NCI-H526 treated with DMSO at 0.1 percent for 48 hours (cell line): Measurements from ENCODE around the gene ERBB4.

Experiments
- DNase-seq: peaks from one replicate; lab custom pipeline; 2025; lab: John Stamatoyannopoulos, UW

The ERBB4 gene

DNA sequence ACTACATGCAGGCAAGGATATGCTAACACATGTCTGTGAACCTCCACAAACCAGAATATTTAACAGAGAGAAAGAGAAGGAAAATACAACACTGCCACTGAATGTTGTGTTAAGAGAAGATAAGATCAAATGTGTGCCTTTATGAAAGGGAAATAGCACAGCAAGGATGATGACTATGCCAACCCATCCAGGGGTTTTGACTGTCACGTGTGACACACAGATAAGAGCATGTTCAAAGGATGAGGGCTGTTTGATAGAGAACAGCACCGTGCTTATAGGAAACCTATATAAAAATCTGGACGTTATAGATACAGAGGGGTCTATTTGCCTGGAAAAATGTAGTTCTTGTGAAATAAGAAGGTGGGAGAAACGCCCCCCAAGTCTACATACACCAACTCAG, 1070.4 kb downstream of the ERBB4 start:
- no peak for DNase-seq

DNA sequence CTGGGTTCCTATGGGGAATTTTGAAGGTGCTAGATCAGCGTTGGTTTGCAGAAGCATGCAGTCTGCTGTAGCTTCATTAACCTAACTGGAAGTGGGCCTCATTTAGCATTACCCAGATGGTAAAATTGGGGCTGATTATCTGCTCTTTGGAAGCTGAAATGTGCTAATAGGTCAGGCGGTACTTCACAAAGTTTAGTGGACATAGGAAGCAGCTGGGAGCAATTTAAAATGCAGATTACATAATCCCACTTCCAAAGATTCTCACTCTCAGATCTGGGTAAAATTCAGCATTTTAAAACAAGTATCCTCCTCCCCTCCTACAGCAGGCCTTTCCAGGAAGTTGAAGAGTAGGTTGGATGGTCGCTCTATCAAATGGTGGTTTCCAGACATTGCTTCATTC, 1075.2 kb downstream of the ERBB4 start:
- no peak for DNase-seq

DNA sequence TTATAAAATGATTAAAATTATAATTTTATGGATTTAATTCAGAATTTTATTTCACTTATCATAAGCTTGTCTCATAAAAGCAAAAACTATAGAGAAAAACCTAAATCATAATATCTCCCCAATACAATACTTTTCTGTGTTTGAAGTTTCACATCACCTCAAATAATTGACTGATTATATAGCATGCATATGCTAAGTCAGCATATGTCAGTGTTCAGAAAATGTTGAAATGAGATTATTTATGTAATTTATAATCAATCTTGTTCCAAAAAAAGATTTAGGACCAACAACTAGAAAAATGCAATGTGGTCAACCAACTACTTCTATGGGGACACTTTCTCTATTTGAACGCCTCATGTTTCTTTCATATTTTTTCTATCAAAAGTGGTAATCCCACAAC, 1079.6 kb downstream of the ERBB4 start:
- no peak for DNase-seq

DNA sequence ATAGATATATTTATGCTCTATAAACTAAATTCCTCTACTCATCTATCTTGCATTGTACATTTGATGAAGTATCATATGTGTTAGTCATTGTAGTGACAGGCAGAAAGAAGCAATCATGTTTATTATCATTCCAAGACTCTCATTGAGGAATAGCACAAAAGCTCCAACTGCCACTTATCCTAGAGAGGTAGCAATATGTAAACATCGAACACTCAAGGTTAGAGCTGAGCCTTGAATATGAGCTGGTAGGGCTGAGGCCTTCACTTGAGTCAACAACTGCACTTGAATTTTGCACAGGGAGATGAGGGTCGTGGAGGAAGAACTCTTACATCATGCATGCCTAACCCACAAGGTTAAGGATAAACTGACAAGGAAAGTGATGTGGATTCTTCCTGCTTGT, 1081.3 kb downstream of the ERBB4 start:
- DNase-seq, result no peak

DNA sequence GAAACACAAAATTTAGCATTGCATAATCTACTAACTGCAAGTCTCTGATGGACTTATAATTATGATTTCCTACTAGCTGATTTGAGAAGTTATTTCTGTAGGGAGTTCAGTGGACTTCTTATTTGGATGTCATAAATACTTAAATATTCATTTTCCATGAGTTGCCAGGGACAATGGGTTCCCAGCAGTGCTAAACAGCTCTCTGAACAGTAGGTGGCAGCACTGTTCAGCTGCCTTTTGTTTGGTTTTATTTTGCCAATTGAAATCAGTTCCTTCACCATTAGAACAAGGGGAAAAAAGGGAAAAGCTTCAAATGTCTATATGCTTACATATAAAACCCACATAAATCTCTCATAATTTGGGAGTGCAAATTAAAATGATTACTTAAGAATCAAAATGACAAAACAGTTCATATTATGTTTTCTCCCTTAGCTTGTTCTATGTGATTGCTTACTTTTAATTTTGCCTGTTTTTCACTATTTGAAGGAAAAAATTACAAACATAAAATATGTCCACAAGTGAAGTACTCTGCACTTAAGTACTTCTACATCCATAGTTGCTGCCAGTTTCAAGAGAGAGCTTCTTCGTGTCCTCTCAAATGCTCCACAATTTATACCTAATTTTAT, 1083.3 kb downstream of the ERBB4 start:
- peak; percentile 20 for DNase-seq

DNA sequence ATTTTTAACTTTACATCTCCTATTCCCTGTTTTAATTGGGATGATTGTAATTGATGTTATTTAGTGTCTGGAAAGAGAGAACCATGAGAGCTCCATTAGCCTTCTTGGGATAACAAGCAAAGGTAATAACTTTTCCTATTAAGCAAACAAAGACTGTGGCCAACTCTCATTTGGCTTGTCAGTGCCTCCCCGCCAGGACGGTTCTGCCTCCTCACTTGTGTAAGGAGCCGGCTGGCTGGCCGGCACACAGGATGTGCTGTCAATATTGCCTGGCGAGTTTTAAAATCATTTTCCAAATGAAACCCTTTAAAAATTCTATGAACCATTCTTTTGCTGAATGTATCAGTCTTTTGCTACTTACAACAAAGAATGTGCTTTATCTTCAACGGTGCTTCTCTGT, 1083.9 kb downstream of the ERBB4 start:
- DNase-seq, result no peak

DNA sequence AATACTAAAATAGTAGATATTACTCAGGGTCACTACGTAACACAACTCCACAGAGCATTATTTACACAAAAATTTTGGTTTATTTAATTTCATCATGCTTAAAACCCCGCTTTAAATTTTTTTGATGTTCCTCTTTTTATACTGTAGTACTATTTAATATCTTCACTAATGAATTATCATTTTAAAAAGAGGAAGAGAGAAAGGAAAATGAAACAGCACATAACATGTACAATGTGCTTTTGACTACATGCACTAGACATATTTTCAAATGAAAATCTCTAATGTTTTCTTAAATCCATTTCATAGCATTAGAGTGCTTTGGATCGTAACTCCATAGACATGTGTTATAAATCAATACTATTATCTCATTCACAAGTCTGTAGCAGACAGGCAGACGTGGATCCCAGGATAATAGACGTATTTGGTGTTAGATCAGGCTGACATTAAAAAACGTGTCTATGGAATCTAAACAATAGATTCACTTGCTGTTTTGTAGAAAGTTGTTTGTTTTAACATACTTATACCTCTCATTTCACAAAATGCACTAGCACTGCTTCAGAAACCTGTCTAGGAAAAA, 1085.2 kb downstream of the ERBB4 start:
- no peak for DNase-seq

DNA sequence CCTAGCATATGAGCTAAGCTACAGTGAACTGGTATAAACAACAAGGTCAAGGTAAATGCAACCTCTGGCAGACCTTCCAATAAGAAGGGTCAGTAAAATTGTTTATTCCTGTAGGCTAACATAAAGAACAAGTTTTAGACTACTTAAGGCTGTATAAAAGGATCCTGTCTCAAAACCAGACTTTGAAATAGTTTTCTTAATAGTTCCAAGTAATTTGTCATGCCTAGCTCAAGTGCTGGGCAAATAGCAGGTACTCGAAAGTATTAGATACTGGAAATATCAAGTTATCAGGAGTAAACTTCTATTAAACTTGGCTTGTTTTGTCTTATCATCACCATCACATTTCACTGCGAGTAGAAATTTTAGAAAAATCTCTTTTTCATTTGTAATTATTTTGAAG, 1087.0 kb downstream of the ERBB4 start:
- no peak for DNase-seq

DNA sequence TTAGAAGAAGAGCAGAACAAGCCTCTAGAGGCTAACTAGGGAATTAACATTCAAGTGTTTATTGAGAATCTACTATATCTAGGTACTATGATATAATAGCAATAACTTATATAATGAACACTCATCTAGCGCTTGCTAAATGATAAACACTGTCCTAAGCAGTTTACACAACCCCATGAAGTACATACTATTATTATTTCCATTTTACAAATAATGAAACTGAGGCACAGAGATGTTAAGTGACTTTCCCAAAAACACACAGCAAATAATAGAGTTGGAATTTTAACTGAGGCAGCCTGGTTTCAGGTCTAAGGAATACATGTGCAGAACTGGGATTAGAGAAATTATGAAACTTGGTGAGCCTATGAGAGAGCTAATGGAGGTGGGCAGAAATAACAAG, 1088.8 kb downstream of the ERBB4 start:
- DNase-seq, result no peak

DNA sequence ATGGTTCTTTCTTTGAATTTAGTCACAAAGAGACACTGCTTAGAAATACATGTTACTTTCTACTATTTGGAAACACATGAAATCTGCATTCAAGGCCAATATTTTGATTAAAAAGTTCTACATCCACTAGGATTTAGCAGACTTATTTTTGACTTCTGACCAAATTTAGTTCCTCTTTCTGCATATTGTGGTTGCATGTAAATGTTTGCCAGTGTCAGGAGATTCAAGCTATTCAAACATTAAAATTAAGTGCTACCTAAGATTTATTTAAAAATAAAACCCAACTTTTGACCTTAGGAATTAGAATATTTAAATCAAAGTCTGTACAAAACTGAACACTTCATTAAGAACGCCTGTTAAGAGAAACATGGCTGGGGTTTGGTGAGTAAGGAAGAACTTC, 1091.1 kb downstream of the ERBB4 start:
- no peak for DNase-seq

DNA sequence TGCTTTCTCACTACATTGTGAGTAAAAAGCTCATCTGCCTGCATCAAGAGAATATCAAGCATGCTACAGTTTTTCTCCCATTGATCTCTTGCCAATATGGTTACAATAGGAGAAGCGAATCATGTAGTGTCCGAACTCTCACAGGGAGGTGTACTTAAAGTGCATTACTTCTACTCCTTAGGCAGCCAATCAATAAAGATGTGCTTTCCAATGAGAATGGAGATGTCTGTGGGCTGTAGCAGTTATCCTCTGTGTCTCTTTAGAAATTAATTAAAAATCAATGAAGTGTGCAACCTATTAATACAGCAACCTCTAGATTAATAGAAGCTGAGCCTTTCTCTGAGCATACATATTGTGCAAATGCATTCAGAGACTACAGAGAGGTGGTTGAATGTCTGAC, 1098.5 kb downstream of the ERBB4 start:
- DNase-seq, result no peak

DNA sequence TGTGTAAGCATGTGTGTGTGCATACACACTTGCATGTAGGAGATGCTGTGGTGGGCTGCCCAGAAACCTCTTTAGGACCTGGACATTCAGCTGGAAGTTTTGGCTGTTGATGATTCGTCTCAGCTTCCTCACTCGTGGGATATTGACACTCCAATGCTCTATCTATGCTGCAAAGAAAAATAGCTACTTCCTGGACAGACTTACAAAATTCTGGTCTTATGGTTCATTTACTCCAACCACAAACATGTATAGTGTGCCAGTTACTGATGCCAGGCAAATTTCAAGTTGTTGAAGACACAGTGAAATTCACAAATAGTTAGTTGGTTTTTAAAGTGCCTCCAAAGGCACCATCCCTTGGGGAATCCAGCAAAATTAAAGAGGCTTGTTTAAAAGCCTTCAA, 1099.6 kb downstream of the ERBB4 start:
- DNase-seq, result no peak

DNA sequence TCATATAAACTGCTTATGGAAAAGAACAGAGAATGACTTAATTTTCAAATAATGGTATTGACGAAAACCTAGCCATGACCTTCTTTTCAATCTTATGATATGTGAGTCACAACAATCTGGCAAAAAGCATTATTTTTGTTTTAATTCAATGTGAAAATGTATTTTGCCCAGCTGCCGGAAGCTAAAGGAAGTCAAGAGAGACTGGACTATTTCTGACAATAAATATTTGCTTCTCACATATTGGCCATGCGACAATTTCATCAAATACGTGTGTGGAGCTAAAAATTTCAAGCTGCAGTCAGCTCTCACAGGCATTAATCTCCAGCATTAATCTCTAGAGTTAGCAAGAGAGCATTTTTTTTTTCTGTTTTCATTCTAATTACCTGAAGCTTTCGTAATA, 1101.2 kb downstream of the ERBB4 start:
- DNase-seq, result no peak

DNA sequence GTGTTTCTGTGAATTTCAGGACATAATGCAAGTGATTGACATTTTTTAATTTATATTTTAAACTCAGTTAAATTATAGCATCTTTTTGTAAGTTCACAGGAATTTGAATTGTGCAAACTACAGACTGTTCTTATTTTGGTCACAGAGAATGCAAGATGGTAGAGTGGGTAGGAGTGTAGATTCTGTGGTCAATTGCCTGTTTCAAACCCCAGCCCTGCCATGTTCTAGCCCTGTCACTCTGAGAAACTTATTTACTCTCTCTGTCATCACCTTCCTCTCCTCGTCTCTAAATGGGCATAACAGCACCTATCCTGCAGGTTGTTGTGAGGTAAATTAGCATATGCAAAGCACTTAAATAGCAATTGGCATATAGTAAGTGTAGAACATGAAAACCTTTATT, 1102.4 kb downstream of the ERBB4 start:
- DNase-seq, result no peak

DNA sequence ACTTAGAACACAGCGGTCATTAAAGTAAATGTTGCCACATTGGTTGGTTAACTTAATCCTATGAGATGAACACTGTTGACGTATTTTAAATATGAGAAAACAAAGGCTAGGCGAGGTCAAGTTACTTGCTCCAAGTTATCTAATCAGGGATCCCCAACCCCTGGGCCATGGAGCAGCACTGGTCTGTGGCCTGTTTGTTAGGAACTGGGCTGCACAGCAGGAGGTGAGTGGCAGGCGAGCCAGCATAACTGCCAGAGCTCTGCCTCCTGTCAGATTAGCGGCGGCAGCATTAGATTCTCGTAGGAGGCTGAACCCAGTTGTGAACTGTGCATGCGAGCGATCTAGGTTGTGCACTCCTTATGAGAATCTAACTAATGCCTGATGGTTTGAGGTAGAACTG, 1103.3 kb downstream of the ERBB4 start:
- no peak for DNase-seq

DNA sequence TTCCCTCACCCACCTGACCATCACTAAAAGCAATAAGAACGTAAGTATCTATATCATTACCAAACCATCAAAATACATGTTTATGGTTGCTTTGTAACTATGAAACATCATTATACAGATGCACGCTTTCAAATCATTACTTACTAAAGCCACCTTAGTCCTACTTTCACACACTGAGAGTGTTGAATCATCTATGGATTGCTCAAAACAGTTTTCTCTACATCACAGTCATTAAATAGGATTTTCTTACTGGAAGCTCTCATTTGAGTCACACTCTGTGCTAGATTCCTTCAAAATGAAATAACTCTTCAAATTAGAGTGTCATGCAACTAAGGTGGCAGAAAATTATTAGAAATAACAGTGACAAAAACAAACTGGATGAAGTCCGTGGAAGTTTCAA, 1103.8 kb downstream of the ERBB4 start:
- DNase-seq, result no peak

DNA sequence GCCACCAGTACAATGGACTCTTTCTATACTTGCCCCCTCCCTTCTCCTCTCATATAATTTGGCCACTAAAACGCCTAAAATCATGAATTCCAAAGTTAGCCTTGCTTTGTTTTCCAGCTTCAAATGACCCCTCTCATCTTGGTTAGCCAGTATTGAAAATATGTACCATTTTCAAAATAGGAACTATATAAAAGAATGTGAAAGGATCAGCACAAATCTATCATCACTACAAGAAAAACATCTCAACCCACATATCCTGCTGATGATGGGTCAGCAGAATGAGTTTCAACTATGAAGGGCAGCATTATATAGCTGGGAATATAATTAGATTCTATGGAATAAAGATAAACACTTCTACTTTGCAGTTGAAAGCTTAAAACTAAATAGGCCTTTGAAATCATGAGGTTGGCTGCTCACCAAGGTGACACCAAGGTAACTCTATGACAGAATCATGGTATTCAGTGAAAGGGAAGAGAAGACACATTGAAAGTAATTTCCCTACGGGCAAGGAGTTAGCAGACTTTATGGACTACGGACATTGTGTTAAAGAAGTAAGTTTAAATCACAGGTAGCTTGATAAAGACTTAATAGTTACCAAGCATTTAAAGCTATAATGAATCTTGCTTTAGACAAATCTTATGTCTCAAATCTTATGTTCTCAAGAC, 1109.2 kb downstream of the ERBB4 start:
- no peak for DNase-seq

DNA sequence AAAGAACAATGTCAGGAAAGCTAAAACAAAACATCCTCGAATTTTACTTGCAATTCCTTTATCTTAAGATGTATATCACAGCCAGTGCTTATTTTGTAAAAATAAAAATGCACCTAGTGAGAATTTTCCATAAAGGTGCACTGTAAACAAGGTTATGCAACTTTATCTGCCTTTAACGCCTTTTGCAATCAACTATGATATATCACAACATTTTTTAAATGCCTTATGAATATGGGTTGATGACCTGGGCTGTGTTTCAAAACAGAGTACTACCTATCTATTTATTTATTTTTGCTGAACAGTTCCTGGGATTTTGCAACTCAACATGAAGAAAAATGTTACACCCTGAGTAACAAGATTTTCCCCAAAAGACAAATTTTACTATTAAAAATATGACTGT, 1112.4 kb downstream of the ERBB4 start:
- DNase-seq, result no peak

DNA sequence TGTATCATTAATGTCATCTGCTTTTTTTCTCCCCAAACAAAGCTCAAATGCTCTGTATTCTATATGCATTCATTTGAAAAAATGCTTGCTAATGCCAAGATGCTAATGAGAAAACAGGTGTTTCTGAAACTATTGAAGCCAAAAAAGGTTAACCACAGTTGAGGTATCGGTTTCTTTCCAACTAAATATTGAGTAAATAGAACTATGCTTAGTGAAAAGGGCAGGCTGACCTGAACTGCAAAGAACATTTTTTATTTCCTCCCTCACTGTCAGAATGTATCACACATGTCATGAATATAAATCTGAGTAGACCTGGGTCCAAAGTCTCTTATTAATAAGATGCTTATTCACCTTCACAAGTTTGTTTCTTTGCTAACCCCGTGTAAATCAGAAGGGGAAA, 1115.6 kb downstream of the ERBB4 start:
- no peak for DNase-seq

DNA sequence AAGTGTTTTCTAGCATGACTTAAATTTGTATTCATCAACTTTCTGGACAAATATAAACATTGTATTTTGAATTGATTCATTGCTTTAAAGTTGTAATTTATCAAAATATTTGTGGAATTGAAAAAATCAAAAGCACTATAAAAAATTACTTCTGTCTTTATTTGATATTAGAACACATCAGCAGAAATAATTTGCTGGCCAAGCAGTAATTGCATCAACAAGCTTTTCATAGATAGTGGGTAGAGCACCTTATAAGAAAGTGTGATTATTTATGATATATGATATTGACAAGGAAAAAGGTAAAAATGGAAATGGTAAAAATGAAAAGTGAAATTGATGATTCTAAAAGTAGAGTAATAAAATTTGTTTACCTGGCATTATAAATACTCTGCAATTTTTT, 1121.1 kb downstream of the ERBB4 start:
- DNase-seq, result no peak

DNA sequence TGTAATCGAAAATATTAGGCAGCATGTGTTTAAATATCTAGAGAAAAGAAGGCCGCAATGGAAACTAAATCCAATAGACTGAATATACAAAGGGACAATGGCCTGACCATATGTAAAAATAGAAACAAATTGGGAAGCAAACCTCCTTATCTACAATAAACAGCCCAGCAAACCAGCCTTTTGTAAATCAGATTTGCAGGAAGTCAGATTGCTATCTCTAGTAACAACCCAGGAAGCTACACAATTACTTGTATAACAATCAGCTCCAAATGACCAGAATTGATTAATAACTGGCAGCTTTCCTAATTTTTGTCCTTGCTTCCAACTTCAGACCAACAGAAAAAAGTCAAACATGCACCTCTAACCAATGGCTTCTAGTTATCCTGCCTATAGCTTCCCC, 1122.2 kb downstream of the ERBB4 start:
- no peak for DNase-seq

DNA sequence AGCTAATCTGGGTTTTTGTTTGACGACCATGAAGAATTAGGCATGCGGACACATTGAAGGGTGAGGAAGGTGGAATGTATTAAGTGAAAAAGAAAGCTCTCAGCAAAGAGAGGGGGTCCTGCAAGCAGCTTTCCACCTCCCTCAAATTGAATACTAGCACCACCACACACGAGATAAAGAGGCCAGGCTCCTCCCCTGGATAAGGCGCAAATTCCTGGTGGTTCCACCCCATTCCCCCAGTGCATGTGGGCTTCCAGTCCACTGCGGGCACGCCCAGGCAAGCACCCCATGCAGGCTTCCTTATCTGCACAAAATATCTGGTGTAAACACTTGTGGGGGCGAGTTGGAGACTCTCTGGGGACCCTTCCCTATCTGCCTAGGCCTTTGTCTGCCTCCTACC, 1124.9 kb downstream of the ERBB4 start:
- no peak for DNase-seq

DNA sequence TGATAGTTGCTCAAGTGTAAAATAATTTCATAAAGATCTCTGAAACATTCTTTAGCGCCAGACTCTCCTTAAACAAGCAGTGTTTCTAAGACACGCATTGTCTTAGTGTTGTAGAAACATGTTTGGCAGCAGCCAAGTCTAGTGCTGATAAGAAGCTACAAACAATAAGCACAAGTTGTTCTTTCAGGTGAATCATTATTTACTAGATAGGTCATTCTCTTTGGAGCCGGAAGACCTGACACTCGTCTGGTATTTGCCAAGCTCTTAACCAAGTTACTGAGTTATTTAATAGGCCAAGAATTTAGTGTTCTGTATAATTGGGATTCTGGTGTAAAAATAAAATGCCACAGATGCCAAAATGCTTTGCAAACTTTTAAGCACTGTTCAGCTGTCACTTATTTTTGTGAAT, 1130.1 kb downstream of the ERBB4 start:
- no peak for DNase-seq

DNA sequence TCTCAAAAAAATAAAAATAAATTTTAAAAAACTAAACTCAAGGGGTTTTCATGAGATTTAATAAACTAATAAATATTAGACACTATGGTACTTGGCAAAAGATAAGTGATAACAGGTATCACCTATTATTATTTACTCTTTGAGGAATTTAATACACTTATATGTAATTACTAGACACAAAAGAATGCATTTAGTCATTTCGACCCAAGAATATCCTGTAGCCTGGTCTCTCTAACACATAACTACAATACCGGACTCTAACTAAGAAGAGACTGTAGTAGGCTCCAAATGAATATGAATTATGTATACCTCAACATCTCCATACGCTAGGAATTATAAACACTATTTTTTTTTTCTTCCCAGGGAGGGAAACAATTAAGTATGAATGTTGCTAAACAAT, 1131.5 kb downstream of the ERBB4 start:
- DNase-seq, result no peak
